Rectal smooth muscle tissue (tissue), 1 donor: ENCODE results near the gene EMILIN3.

Experiments
- H3K27ac ChIP-seq: one replicate; pipeline ENCODE4 v1.7.0; 2013; ENCODE audit warnings: low read depth, low read length, inconsistent platforms
- H3K27me3 ChIP-seq: one replicate; pipeline ENCODE4 v1.7.0; 2013; ENCODE audit warnings: low read length; ENCODE audit not compliant: control insufficient read depth, insufficient read depth
- H3K36me3 ChIP-seq: one replicate; pipeline ENCODE4 v1.7.0; 2013; ENCODE audit warnings: low read length; ENCODE audit not compliant: control insufficient read depth, insufficient read depth
- H3K4me1 ChIP-seq: one replicate; pipeline ENCODE4 v1.7.0; 2013; ENCODE audit warnings: low read length; ENCODE audit not compliant: control insufficient read depth, insufficient read depth
- H3K4me3 ChIP-seq: one replicate; pipeline ENCODE4 v1.7.0; 2013; ENCODE audit warnings: low read length
- H3K9ac ChIP-seq: one replicate; pipeline ENCODE4 v1.7.0; 2013; ENCODE audit warnings: low read length

The EMILIN3 gene

GRCh38 chr20:41398408-41398807 is 31.8 kb upstream of the EMILIN3 start:
- Histone ChIP-seq H3K9ac (no peak overlapping the region), H3K36me3 (no peaks in the 10 kb centered on the region), H3K4me3 (no peak overlapping the region), H3K27ac (no peak overlapping the region), H3K4me1 (no peaks in the 10 kb centered on the region), H3K27me3 (no peaks in the 10 kb centered on the region)

GRCh38 chr20:41395667-41396664 is 29.3 kb upstream of the EMILIN3 start:
- Histone ChIP-seq H3K4me1 (no peaks in the 10 kb centered on the region), H3K27ac (no peak overlapping the region), H3K27me3 (no peaks in the 10 kb centered on the region), H3K9ac (no peak overlapping the region), H3K36me3 (no peaks in the 10 kb centered on the region), H3K4me3 (no peak overlapping the region)

GRCh38 chr20:41394931-41395666 is 28.5 kb upstream of the EMILIN3 start:
- no peaks in the 10 kb centered on the region for H3K4me1 ChIP-seq
- no peaks in the 10 kb centered on the region for H3K36me3 ChIP-seq
- no peaks in the 10 kb centered on the region for H3K27me3 ChIP-seq
- no peak overlapping the region for H3K9ac ChIP-seq
- no peak overlapping the region for H3K27ac ChIP-seq
- H3K4me3 ChIP-seq: no peak overlapping the region

GRCh38 chr20:41394081-41394480 is 27.5 kb upstream of the EMILIN3 start:
- Histone ChIP-seq H3K27me3 (no peaks in the 10 kb centered on the region), H3K36me3 (no peaks in the 10 kb centered on the region), H3K9ac (no peak overlapping the region), H3K4me1 (no peaks in the 10 kb centered on the region), H3K4me3 (no peak overlapping the region), H3K27ac (no peak overlapping the region)

GRCh38 chr20:41393705-41394066 is 27.1 kb upstream of the EMILIN3 start:
- Histone ChIP-seq H3K4me3 (no peak overlapping the region), H3K9ac (no peak overlapping the region), H3K27me3 (no peaks in the 10 kb centered on the region), H3K27ac (no peak overlapping the region), H3K36me3 (no peaks in the 10 kb centered on the region), H3K4me1 (no peaks in the 10 kb centered on the region)

- Histone ChIP-seq H3K36me3 (no peaks in the 10 kb centered on the region), H3K27ac (no peak overlapping the region), H3K4me3 (no peak overlapping the region), H3K27me3 (no peaks in the 10 kb centered on the region), H3K4me1 (no peaks in the 10 kb centered on the region), H3K9ac (no peak overlapping the region)
Observed at GRCh38 chr20:41392871-41393704, 26.5 kb upstream of the EMILIN3 start.

GRCh38 chr20:41392295-41392694 is 25.7 kb upstream of the EMILIN3 start:
- H3K36me3 ChIP-seq: no peaks in the 10 kb centered on the region
- H3K27me3 ChIP-seq: no peaks in the 10 kb centered on the region
- H3K9ac ChIP-seq: no peak overlapping the region
- H3K27ac ChIP-seq: no peak overlapping the region
- no peaks in the 10 kb centered on the region for H3K4me1 ChIP-seq
- no peak overlapping the region for H3K4me3 ChIP-seq

GRCh38 chr20:41391587-41392001 is 25.0 kb upstream of the EMILIN3 start:
- no peaks in the 10 kb centered on the region for H3K36me3 ChIP-seq
- no peaks in the 10 kb centered on the region for H3K27me3 ChIP-seq
- H3K9ac ChIP-seq: no peak overlapping the region
- H3K4me3 ChIP-seq: no peak overlapping the region
- H3K27ac ChIP-seq: no peak overlapping the region
- no peaks in the 10 kb centered on the region for H3K4me1 ChIP-seq

- H3K27ac ChIP-seq: no peak overlapping the region
- H3K36me3 ChIP-seq: no peaks in the 10 kb centered on the region
- H3K27me3 ChIP-seq: no peaks in the 10 kb centered on the region
- H3K4me1 ChIP-seq: no peaks in the 10 kb centered on the region
- no peak overlapping the region for H3K9ac ChIP-seq
- no peak overlapping the region for H3K4me3 ChIP-seq
Observed at GRCh38 chr20:41390889-41391288, 24.3 kb upstream of the EMILIN3 start.

- Histone ChIP-seq H3K27me3 (no peaks in the 10 kb centered on the region), H3K4me1 (no peaks in the 10 kb centered on the region), H3K9ac (no peak overlapping the region), H3K27ac (no peak overlapping the region), H3K4me3 (no peak overlapping the region), H3K36me3 (no peaks in the 10 kb centered on the region)
Observed at GRCh38 chr20:41387444-41387851, 20.8 kb upstream of the EMILIN3 start.

- H3K36me3 ChIP-seq: no peaks in the 10 kb centered on the region
- H3K4me3 ChIP-seq: no peak overlapping the region
- no peak overlapping the region for H3K9ac ChIP-seq
- H3K27ac ChIP-seq: no peak overlapping the region
- H3K4me1 ChIP-seq: no peaks in the 10 kb centered on the region
- H3K27me3 ChIP-seq: no peaks in the 10 kb centered on the region
Observed at GRCh38 chr20:41386502-41387427, 20.1 kb upstream of the EMILIN3 start.
